Epithelial cell of esophagus (primary cell): ENCODE data around the gene P2RY2.

Source experiments
- DNase-seq: peaks from one replicate; pipeline ENCODE4 v3.0.0; 2010; ENCODE audit warnings: low read depth
- H3K4me3 ChIP-seq: 2 replicates; pipeline ENCODE4 v1.5.1; 2011; ENCODE audit warnings: mild to moderate bottlenecking, low read length, control low read depth
- TF ChIP-seq, protein P1 (sequence below): IDR thresholded peaks from 2 replicates; pipeline ENCODE4 v1.5.1; 2011; ENCODE audit warnings: low read depth, mild to moderate bottlenecking, low read length, control low read depth, inconsistent platforms; ENCODE audit not compliant: insufficient read depth; ENCODE audit errors: missing control alignments

The P2RY2 gene

GRCh38 chr11:73174495-73174791 is 43.6 kb upstream of the P2RY2 start:
- no peak overlapping the region for H3K4me3 ChIP-seq
- DNase-seq = no peak
- TF ChIP-seq, protein P1, sequence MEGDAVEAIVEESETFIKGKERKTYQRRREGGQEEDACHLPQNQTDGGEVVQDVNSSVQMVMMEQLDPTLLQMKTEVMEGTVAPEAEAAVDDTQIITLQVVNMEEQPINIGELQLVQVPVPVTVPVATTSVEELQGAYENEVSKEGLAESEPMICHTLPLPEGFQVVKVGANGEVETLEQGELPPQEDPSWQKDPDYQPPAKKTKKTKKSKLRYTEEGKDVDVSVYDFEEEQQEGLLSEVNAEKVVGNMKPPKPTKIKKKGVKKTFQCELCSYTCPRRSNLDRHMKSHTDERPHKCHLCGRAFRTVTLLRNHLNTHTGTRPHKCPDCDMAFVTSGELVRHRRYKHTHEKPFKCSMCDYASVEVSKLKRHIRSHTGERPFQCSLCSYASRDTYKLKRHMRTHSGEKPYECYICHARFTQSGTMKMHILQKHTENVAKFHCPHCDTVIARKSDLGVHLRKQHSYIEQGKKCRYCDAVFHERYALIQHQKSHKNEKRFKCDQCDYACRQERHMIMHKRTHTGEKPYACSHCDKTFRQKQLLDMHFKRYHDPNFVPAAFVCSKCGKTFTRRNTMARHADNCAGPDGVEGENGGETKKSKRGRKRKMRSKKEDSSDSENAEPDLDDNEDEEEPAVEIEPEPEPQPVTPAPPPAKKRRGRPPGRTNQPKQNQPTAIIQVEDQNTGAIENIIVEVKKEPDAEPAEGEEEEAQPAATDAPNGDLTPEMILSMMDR = no peak

GRCh38 chr11:73175551-73176144 is 42.4 kb upstream of the P2RY2 start:
- H3K4me3 ChIP-seq = no peak overlapping the region
- no peak for DNase-seq
- TF ChIP-seq, protein P1 = no peak

DNA sequence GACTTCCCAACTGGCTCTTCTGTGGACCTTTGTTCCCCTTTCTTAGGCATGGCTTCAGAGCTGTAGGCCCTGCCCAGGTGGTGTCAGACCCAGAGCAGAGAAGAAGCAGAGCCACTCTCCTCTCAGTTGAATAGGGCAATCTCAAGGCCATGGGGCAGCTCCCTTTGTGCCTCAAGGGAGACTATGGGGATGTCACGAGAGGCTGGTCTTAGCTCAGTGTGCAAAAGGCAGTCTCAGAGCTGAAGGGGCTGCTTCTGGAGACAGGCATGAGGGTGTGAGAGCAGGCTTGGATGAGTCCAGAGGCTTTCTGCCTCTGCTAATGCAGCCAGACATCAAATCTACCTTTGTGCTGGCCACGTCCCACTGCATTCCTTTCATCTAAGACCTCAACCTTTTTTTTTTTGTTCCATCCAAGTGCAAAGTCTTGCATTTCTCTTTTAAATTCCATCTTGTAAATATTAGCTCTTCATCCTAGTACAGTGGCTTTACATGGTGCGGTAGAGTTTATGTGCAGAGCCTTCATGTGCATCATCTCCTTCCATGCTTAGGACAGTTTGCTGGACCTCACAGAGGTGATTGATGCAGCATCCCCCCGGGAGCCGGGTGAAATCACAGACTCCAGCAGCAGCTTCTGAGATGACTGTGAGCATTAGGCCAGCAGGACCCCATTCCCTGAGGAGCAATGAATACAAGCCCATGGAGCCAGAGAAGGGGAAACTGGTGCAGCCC is 41.8 kb upstream of the P2RY2 start:
- no peak overlapping the region for H3K4me3 ChIP-seq
- TF ChIP-seq, protein P1 = no peak
- no peak for DNase-seq

DNA sequence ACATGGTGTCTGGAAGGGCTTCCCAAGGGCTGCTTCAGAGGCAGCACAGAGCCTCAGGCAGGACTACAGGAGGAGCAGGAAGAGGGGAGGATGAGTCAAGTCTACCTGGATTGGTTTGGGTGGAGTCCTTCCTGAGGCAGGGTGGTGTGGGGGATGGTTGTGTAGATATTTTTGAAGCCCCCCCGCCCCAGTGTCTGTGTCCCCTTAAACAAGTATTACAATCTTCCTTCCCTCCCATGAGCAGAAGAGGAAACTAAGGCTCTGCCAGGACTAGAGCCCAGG is 41.3 kb upstream of the P2RY2 start:
- peak; percentile 75 for DNase-seq
- TF ChIP-seq, protein P1 = no peak
- no peak overlapping the region for H3K4me3 ChIP-seq

DNA sequence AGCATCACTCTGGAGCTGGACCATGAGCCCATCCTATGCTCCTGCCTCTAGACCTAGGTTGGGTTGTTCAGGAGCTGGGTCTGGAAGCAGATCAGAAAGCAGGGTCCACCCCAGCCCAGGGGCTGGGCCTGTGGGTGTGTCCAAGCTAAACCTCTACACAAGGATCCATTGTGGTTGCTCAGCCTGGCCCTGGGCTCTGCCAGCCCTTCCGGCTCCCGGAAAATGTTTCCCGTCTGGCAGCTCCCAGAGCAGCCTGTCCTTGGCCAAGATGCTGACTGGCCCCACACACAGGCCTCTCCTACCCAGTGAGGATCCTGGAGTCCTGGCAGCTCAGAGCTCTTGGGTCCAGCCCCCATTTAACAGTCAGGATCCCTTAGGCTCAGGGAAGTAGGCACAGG is 40.7 kb upstream of the P2RY2 start:
- H3K4me3 ChIP-seq = no peak overlapping the region
- TF ChIP-seq, protein P1 = no peak
- DNase-seq = peak; percentile 47

DNA sequence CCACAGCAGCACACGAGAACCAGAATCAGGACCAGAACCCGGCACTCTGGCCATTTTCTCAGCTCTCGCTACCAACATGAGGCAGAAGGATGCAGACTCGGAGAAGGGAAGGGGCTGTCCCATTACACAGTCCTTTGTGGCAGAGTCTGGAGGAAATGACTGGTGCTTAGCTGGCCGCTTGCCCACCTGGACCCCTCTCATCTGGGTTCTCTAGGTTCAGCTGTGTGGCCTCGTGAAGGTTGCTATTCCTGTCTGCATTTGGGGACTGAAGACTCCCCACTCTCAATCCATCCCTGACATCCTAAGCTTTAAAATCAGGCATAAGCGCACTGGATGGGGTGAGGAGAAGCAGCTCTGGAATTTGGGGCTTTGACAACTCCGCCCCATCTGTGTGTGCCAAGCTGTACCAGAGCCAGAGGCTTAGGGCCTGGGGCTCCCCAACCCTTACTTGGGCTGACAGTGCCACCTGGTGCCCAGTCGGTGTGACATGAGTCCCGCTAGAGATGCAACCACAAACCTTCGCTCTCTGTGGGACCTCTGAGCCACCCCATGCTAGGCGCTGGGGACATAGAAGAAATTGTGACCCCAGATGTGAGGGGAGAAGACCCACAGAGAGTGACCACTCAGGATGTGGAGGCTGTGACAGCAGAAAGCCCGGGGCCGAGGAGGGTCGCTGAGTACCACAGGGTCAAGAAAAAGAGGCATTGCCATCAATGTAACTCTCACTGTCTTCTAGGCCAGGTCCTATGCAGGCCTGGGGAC is 40.1 kb upstream of the P2RY2 start:
- peak; percentile 82 for DNase-seq
- no peak overlapping the region for H3K4me3 ChIP-seq
- TF ChIP-seq, protein P1 = peak; percentile 83
